VCaP (cell line): ENCODE data around the gene FAM131B.

Experiments
- H3K27ac ChIP-seq: fragments of 450-650 bp; 2 replicates; pipeline ENCODE4 v1.5.1; 2017
- TF ChIP-seq, protein P1 (sequence below): fragments of 450-650 bp; conservative IDR thresholded peaks from 2 replicates; pipeline ENCODE4 v1.5.1; 2017; ENCODE audit warnings: mild to moderate bottlenecking, moderate library complexity

Gene FAM131B

GRCh38 chr7:143388051-143388450 is 25.5 kb upstream of the FAM131B start:
- no peak overlapping the region for H3K27ac ChIP-seq
- TF ChIP-seq, protein P1, sequence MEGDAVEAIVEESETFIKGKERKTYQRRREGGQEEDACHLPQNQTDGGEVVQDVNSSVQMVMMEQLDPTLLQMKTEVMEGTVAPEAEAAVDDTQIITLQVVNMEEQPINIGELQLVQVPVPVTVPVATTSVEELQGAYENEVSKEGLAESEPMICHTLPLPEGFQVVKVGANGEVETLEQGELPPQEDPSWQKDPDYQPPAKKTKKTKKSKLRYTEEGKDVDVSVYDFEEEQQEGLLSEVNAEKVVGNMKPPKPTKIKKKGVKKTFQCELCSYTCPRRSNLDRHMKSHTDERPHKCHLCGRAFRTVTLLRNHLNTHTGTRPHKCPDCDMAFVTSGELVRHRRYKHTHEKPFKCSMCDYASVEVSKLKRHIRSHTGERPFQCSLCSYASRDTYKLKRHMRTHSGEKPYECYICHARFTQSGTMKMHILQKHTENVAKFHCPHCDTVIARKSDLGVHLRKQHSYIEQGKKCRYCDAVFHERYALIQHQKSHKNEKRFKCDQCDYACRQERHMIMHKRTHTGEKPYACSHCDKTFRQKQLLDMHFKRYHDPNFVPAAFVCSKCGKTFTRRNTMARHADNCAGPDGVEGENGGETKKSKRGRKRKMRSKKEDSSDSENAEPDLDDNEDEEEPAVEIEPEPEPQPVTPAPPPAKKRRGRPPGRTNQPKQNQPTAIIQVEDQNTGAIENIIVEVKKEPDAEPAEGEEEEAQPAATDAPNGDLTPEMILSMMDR: no peak

- TF ChIP-seq, protein P1: peak; percentile 11; the same call in 1 of the 2 replicates
- no peak overlapping the region for H3K27ac ChIP-seq
Observed at GRCh38 chr7:143387156-143387975, 24.9 kb upstream of the FAM131B start.

DNA sequence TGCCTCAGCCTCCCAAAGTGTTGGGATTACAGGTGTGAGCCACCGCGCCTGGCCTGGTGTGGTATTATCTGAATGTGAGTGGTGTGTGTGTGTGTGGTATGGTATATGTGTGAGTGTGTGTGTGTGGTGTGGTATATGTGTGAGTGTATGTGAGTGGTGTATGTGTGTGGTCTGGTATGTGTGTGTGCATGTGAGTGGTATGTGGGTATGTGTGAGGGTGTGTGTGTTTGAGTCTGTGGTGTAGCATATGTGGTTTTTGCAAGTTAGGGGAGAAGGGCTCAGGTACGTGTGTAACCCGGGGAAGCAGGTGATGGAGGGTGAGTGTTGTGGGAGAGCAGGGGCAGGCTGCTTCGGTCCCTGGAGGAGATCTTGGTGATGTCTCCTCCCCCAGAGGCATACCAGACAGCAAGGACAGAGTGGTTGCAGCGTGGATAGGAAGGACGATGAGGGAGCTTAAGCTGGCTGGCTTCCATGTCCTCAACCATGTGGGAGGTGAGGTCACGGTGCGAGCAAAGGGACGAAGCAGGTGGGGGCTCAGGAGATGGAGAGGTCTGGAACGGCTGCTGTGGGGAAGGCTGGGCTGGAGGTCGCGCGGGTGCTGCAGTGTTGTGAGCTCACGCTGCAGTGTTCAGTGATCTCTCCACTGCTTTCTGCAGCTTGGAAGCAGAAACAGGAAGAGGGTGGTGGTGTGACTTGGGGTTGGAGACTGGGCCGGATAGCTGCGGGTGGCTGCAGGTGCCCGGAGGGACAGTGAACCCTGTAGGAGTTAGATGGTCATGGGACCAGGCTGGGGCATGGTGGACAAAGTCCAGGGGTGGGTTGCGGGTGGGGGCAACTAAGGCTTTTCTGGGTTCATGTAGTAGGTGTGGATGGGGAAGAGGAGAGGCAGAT is 23.6 kb upstream of the FAM131B start:
- TF ChIP-seq, protein P1: no peak
- no peak overlapping the region for H3K27ac ChIP-seq

GRCh38 chr7:143384661-143385631 is 22.4 kb upstream of the FAM131B start:
- TF ChIP-seq, protein P1: no peak
- no peak overlapping the region for H3K27ac ChIP-seq

DNA sequence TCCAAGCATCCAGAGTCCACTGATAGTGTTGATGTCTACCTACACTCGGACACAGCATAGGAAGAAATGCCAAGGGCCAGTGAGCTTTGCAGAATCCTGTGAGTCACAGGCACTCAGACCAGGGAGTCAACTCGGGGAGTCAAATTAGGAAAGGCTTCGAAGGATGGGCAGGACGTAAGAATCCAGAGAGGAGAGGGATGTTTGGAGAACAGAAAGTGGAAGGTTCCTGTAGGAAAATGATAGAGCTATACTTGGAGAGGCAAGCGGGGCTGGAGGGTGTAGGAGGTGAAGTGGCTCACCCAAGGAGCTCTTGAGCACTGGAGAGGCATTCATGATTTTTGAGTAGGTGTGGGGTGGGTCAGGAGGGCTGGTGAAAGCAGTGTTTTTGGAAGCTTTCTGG is 21.6 kb upstream of the FAM131B start:
- TF ChIP-seq, protein P1: no peak
- H3K27ac ChIP-seq: no peak overlapping the region

DNA sequence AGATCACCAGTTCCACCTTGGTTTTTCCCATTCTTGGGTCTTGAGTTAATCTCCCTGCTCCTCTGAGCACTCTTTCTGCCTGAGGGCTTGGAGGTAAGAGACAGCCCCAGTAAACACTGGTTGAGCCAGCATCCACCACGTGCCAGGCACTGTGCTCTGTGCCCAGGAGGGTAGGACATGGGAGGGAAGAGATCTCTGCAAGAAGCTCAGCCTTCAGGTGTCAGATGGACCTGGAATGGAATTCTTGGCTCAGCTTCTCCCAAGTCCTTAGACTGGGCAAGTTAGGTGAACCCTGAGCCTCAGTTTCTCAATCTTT is 21.1 kb upstream of the FAM131B start:
- no peak overlapping the region for H3K27ac ChIP-seq

More for the DNA sequence above, 21.1 kb upstream of the FAM131B start:
- TF ChIP-seq, protein P1: no peak
